Middle frontal gyrus (tissue), 1 donor: ENCODE measurements around the gene RARRES1.

Experiments used
- DNase-seq: peaks from one replicate; pipeline ENCODE4 v3.0.0-alpha.2; 2015; ENCODE audit warnings: low spot score; ENCODE audit errors: extremely low spot score

The RARRES1 gene

GRCh38 chr3:158735296-158736033, 3.2 kb upstream of the RARRES1 start:
- DNase-seq = no peak

GRCh38 chr3:158733656-158734055, 1.4 kb upstream of the RARRES1 start:
- DNase-seq = no peak

GRCh38 chr3:158732856-158733200, 571 bp upstream of the RARRES1 start:
- DNase-seq = no peak

- DNase-seq = no peak
Observed at GRCh38 chr3:158731486-158731885, 771 bp downstream of the RARRES1 start.

GRCh38 chr3:158728851-158729250, 3.4 kb downstream of the RARRES1 start:
- DNase-seq = no peak

- no peak for DNase-seq
Observed at GRCh38 chr3:158728061-158728377, 4.2 kb downstream of the RARRES1 start.

GRCh38 chr3:158727206-158728060, 4.8 kb downstream of the RARRES1 start:
- peak; percentile 66 for DNase-seq

- no peak for DNase-seq
Observed at GRCh38 chr3:158725348-158726011, 6.8 kb downstream of the RARRES1 start.

- DNase-seq = no peak
Observed at GRCh38 chr3:158723991-158724390, 8.3 kb downstream of the RARRES1 start.

- DNase-seq = no peak
Observed at GRCh38 chr3:158722108-158722507, 10.1 kb downstream of the RARRES1 start.

- no peak for DNase-seq
Observed at GRCh38 chr3:158718490-158719170, 13.6 kb downstream of the RARRES1 start.

GRCh38 chr3:158717576-158717975, 14.7 kb downstream of the RARRES1 start:
- DNase-seq = no peak

GRCh38 chr3:158713094-158713499, 19.2 kb downstream of the RARRES1 start:
- DNase-seq = no peak

- DNase-seq = no peak
Observed at GRCh38 chr3:158712443-158712842, 19.8 kb downstream of the RARRES1 start.

- DNase-seq = no peak
Observed at GRCh38 chr3:158711886-158712285, 20.4 kb downstream of the RARRES1 start.

GRCh38 chr3:158710601-158711000, 21.7 kb downstream of the RARRES1 start:
- no peak for DNase-seq

- DNase-seq = no peak
Observed at GRCh38 chr3:158709666-158710083, 22.6 kb downstream of the RARRES1 start.

GRCh38 chr3:158703566-158703965, 28.7 kb downstream of the RARRES1 start:
- DNase-seq = no peak

GRCh38 chr3:158702815-158703481, 29.3 kb downstream of the RARRES1 start:
- no peak for DNase-seq

- DNase-seq = no peak
Observed at GRCh38 chr3:158701420-158702065, 30.7 kb downstream of the RARRES1 start.

GRCh38 chr3:158700559-158700958, 31.7 kb downstream of the RARRES1 start:
- DNase-seq = no peak
